NK-92 (cell line): ENCODE measurements around the gene MMP24OS.

Experiments
- DNase-seq: peaks from one replicate; lab custom pipeline; 2025; ENCODE audit not compliant: unreplicated experiment; lab: John Stamatoyannopoulos, UW

Gene MMP24OS

DNA sequence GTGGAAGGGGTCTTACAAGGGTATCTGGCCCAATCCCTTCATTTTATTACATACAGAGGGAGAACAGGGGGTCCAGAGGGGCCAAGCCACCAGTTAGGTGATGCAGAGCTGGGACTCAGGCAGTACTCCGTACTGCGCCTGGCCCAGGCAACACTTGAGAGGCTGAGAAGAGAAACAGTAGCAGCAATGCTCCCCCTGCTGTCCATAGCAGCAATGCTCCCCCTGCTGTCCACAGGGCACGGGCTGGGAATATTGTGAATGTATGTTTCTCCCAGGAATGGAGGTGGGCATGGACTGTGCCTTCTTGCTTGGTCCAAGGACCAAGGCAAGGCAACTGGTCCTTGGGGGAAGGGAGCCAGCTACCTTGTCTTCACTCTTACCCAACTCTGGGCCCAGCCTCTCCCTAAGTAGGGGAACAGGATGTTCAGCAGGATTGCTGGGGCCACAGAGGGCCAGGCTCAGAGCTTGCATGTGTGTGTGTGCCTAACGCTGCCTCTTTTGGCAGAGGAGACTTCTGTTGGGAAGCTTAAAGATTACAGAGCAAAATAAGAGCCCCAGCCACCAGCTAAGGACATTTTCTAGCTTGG is 29.1 kb upstream of the MMP24OS start:
- DNase-seq, result no peak

GRCh38 chr20:35305682-35306556 is 28.0 kb upstream of the MMP24OS start:
- no peak for DNase-seq

- DNase-seq, result no peak
Measured at GRCh38 chr20:35304956-35305355, 27.0 kb upstream of the MMP24OS start.

DNA sequence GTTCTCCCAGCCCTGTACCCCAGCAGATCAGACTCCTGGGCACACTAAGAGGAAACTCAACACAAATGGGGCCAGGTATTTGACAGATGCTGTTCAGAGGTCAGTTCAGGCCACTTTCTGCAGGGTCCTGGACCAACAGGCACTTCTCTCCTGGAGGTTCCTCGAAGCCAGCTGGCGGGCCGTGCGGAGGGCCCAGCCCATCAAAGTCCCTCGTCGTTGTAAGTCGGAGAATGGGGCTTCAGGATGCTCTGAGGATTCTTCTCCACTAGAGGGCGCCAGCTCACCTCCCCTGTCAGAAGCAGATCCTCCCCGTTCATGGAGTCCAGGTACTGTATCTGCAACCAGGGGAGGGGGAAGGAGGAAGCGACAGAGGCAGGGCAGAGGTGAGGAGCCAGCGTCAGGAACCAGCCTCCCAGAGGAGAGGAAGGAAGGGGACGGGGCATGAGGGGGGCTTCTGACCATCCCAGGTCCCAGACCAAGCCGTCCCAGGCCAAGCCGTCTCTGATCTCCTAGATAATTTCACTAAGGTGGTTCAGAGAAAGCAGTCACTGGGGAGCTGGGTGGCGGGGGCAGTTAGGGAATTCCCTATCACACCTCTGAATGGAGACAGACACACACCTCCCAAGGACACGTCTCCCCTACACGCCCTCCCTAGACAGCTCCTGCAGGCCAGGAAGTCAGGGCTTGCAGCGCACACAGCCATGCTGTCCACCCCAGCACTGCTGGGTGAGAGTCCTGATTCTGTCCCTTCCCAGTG is 26.0 kb upstream of the MMP24OS start:
- DNase-seq, result no peak

- DNase-seq, result no peak
Measured at GRCh38 chr20:35303382-35303734, 25.4 kb upstream of the MMP24OS start.

GRCh38 chr20:35302421-35303335 is 24.8 kb upstream of the MMP24OS start:
- no peak for DNase-seq

GRCh38 chr20:35301426-35301825 is 23.5 kb upstream of the MMP24OS start:
- no peak for DNase-seq

DNA sequence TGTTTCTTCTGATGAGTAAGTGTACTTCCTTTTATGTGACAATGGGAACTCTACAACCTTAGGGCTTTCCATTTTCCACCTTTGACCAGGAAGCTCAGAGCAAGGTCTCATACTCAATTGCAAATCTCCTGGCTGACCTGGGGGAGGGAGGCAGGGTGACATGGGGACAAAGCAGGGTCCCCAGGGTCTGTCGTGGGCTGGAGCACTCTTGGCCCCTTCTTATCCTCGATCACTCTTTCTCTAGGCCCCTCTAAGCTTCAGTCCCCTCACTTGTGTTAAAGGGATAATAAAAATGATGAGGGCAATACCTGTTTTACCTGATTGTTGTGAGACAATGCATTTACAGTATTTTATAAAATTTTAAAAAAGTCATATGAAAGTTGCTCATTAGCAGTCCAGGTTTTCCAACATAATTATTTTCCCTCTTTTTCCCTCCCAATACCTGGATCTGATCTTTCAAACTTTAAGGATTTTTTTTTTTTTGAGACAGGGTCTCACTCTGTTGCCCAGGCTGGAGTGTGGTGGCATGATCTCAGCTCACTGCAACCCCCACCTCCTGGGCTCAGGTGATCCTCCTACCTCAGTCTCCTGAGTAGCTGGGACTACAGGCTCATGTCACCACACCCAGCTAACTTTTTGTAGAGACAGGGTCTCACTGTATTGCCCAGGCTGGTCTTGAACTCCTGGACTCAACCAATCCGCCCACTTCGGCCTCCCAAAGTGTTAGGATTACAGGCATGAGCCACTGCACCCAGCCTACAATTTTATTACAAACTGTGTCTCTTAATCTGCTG is 22.7 kb upstream of the MMP24OS start:
- DNase-seq, result no peak

- no peak for DNase-seq
Measured at GRCh38 chr20:35299780-35300179, 21.9 kb upstream of the MMP24OS start.

GRCh38 chr20:35298264-35298663 is 20.3 kb upstream of the MMP24OS start:
- DNase-seq, result no peak

GRCh38 chr20:35297740-35298139 is 19.8 kb upstream of the MMP24OS start:
- no peak for DNase-seq

DNA sequence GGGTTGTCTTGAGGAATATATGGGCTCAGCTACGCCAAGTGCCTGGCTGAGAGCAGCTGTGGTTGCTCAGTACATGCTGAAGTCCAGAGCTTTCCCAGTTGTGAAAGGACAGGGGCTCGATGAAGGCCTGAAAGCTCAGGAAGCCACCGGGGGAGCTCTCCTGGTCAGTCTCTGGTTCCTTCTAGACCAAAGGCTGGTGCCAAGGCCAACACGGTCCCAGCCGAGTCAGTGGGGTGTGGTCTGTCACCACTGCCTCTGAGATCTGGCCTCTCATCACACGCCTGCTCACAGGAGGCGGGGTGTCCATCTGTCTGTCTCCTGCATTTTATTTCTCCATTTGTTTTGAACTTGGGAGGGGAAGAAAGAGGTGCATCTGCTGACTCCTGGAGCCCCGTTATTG is 19.2 kb upstream of the MMP24OS start:
- no peak for DNase-seq

GRCh38 chr20:35296101-35296554 is 18.2 kb upstream of the MMP24OS start:
- no peak for DNase-seq

DNA sequence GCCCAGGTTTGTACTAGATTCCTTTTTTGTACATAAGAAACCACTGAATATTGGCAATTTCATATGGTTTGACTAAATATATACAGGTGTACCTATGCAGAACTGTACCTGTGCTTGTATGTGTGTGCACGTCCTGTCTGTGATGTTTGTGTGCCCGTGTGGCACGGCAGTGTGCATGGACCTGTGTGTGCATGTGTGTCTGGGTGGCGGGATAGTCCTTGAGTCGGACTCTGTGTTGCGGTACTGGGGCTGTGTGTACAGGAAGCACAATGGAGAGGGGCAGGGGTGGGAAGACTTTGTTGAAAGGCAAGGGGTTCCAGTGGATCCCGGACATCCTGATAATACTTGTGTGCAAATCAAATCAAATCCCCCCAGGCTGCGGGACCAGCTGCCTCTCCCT is 17.8 kb upstream of the MMP24OS start:
- DNase-seq, result no peak

DNA sequence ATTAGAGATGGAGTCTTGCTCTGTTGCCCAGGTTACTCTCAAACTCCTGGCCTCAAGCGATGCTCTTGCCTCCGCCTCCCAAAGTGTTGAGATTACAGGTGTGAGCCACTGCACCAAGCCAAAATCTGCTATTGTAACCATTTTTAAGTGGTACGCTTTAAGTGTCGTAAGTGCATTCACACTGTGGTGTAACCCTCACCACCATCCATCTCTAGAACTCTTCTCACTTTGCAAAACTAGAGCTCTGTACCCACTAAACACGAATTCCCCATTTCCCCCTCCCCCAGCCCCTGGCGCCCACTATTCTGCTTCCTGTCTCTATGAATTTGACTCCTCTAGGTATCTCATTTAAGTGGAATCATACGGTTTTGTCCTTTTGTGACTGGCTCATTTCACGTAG is 17.1 kb upstream of the MMP24OS start:
- DNase-seq, result no peak

DNA sequence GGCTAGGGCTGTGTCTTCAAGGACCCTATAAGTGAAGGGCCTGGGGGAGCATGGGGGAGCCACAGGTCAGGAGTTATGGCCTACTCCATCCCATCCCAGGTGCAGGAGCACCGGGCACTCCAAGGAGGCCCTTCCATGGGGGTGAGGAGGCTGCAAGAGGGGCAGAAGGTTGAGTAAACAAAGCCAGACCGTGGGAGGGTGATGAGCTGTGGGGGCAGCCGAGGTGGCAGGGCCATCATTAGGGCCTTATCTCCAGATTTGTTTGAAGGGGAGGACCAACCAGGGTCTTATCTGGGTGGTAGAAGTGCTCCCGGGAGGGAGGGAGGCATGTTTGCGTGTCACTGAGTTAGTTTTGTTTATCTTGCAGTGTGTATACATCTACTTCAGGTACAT is 16.4 kb upstream of the MMP24OS start:
- DNase-seq, result no peak

- DNase-seq, result no peak
Measured at GRCh38 chr20:35293303-35294292, 15.7 kb upstream of the MMP24OS start.

GRCh38 chr20:35292504-35293285 is 14.8 kb upstream of the MMP24OS start:
- no peak for DNase-seq
